ENCODE data around the gene REL.

Gene REL

DNA sequence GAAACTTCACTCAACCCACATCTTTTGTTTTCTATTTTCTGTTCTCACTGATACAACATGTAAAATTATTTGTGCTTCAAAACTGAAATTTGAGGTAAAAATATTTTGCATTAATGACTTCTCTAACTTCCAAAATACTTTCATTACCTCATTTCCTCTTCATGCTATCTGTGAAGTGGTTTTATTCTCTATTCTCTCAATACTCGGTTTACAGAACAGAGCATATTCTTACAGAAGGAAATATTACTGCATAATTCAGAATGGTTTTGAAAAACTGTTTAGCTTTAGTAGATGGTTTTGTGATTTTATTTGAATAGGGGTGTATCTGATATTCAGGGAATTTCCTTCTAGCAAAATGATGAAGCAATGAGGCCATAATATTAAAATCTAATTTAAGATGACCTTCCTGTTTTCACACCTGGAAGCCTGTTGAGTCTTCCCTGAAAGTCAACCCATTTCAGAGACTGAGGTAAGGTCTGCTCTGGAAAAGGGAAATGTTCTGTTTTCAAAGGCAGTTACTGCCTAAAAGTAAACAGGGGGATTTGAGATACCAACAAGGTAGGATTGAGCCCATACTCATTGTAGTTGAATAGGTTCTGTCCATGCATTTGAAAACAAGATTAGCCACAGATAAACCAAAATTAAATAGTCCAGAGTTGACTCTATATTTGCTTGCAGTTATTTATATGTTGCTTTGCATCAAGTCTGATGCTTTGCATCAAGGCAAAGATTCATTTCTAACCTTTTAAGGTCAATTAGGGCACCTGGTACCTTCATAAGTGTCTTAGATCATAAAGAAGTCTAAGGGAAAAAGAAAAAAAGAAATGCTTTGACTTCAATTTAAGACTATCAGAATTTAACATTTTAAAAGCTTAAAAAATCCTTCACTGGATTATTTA lies 85.4 kb downstream of the REL start:
- DNase-seq (ENCODE audit: low read depth): no peak

DNA sequence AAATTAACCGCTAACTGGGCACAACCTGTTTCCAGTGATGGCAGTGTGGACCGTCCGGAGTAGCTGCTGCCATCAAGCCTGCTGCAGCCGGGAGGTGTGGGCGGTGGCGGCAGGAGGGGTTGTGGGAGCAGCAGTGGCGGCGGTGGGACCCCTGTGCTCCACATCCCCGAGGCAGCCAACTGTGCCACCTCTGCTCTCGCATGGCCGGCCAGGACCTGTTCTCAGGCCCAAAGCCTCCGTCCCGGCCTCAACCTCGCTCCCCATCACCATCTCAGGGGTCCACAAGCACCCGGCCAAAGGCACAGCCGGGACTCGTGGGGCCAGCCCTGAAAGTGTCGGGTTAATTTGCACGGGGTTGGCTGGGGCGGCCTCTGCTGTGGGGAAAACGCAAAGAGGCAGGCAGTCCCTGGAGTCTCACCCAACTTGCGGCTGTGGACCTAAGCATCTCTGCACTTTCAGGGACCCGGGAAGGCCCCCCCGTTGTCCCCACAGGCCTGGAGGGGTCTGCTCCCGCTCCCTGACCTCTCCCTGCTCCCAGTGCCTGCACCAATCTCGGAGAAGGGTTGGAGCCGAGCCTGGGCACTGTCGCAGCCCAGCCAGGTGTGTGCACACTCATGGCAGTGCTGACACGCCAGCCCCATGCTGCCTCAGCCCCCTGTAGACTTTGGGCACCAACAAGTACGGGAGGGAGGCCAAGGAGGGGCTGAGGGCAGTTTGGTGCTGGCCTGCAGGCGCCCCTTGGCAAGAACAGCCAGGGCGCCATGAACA lies 91.7 kb downstream of the REL start:
- no peak for DNase-seq (ENCODE audit: low read depth)

DNA sequence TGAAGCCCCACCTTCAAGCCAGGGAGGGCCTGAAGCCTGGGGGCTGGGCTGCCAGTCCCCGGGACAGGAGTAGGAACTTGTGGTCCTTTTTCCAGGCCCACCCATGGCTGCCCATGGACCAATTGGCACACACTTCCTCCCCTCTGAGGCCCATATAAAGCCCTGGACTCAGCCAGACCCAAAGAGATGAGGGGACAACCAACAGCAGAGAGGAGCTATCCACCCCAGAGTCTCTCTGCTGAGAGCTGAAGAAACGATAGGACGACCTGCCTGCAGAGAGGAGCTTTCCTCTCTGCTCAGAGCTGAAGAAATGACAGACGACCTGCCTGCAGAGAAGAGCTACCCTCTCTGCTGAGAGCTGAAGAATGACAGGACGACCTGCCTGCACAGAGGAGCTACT lies 92.3 kb downstream of the REL start:
- DNase-seq (ENCODE audit: low read depth): no peak

DNA sequence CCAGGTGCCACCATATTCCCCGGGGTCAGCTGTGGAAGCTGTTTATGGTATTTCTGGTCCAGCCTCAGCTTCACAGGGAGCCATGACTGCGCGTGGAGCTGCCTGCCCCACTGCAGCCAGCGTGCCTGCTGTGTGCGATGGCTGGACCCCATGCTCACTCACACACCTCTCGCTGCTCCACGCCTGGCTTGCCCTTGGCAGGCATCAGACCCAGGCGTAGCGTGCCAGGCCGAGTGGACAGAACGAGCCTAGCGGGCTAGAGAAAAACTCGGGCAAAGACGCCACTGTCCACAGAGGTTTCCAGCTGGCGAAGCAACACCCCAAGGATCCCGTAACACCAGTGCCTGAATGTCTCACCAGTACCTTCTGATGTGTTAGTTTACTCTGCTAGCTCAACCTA lies 93.3 kb downstream of the REL start:
- DNase-seq (ENCODE audit: low read depth): no peak
